Right lobe of liver (tissue), 4 donors: Measurements from ENCODE around the gene AUNIP.

ENCODE experiments used
- CTCF ChIP-seq, 4 donors: fragments of 200-600 bp in 3 of 4; fragments of 450-650 bp in 1 of 4; IDR thresholded peaks; one replicate each; pipeline versions ENCODE4 v1.5.1 to v1.8.0; 2016 to 2022; ENCODE audit warnings: antibody characterized with exemption in 4 of 4, mild to moderate bottlenecking in 2 of 4
- POLR2A ChIP-seq: fragments of 450-650 bp; IDR thresholded peaks from one replicate; pipeline ENCODE4 v1.6.1; 2017; ENCODE audit warnings: antibody characterized with exemption, mild to moderate bottlenecking
- donor health status: DM: no; HTN: no; CAD: no.
- donor health status: DM: no; HTN: no; CAD: no.
- donor health status: DM: no; HTN: yes; CAD: no.

GRCh38 chr1:25889470-25889869 is 30.2 kb upstream of the AUNIP start:
- TF ChIP-seq POLR2A = no peak
- no peak for TF ChIP-seq CTCF (IDR thresholded peaks at IDR 0.05)
